Activated CD8-positive, alpha-beta memory T cell treated with anti-CD3 and anti-CD28 coated beads for 24 hours (primary cell): Measurements from ENCODE around the gene SMC1B.
"Not testable (repeated sequence)": the region's sequence is repeated elsewhere in the genome, so short reads cannot be mapped to it uniquely, and the experiment has no call there.

Experiments used
- DNase-seq: peaks from one replicate; pipeline ENCODE4 v3.0.0-alpha.2; 2020

SMC1B gene

GRCh38 chr22:45316796-45317526 is 96.4 kb downstream of the SMC1B start:
- no peak for DNase-seq

GRCh38 chr22:45314786-45315185 is 98.6 kb downstream of the SMC1B start:
- DNase-seq = no peak

DNA sequence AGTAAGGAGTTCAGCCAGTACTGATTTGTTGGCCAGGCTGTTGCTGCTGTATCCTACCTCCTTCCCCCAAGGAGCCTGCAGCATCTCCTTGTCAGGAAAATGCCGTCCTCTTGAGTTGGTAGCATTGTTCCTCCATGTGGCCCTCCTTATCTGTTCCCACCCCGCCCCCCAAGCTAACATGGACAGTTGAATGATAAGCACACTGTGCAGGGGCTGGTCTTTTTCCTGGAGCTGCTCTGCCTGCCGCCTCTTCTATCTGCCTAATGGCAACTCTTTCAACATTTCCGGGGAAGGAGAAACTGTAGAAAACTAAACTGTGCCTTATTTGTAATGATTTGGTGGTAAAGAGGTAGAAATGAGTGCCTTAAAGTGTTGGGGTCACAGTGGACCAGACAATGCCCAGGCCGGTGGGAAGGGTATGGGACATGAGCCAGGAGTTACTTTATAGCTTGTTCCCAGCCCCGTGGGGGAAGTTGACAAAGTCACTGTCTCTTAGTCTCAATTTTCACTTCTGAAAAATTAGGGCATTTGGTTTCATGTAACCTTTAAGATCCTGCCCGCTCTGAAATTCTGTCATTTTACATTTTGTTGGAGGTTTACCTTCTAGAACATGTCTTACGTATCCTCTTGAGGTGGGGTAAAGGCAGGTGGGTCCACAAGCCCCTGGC is 99.2 kb downstream of the SMC1B start:
- DNase-seq = no peak

DNA sequence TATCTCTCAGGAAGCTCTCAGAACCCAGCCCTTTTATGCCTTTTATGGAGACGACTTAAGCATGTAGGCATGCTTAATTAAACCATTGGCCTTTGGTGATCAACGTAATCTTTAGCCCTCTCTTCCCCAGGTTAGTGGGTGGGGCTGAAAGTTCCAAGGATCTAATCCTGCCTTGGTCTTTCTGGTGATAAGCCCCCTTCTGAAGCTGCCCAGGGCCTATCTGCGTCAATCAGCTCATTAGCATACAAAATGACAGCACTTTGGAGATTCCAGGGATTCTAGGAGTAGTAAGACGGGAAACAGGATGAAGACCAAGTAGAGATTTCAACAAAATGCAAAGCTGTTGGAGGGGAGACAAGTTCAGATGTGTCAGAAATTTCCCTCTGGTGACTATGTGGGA is 100.5 kb downstream of the SMC1B start:
- no peak for DNase-seq

- DNase-seq = no peak
These were observed 101.0 kb downstream of the SMC1B start for GRCh38 chr22:45312415-45312814.

DNA sequence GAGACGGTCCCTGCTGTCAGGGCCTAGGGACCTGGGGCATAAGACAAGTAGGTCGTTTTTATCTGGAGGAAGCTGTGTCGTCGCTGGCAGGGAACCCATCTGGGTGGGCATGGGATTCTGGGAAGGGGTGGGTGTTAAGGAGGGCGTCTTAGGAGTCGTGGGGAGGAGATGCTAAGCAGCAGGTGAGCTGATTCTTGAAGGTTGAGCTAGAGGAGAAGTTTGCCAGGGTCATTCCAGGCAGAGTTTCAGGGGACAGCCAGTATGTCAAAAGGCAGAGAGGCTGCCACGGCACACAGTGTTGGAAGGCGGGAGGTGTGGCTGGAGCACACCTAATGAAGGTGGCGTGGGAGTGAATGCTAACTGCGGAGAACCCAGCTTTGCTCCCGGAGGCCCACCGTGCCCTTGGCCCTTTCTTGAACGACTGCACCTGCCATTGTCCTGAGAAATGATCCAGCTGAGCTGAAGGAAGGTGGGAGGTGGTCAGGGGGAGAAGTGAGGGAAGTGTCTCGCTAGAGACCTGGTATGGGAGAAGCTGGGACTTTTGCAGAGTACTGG is 102.3 kb downstream of the SMC1B start:
- no peak for DNase-seq

- DNase-seq = peak; percentile 64
These were observed 102.9 kb downstream of the SMC1B start for GRCh38 chr22:45310331-45310976.

GRCh38 chr22:45309422-45310227 is 103.8 kb downstream of the SMC1B start, which contains the start of gene FAM118A:
TSS of gene FAM118A (plus strand) at chr22:45309934. CDS start at chr22:45322380, 12,446 bp downstream.
- peak; percentile 100 for DNase-seq

DNA sequence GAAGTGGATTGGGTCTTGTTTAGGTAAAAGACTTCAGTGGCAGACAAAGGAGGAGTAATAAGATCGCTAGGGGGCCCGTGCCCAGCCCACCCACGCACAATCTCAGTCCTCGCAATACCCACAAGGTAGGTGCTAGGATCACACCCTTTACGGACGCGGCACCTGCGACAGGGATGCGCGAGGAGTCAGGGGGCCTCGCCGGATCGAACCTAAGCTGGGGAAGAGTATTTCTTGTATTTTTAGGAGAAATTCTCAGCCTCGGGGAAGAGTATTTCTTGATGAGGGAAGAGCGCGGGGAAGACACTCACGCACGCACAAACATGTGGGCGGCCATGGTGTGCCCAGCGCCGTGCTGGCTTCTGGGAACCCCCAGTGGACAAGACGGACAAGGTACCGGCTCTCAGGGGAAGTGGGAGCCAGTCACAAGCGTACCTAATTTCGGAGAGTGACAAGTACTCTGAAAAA is 104.4 kb downstream of the SMC1B start:
- DNase-seq = no peak

- no peak for DNase-seq
These were observed 104.9 kb downstream of the SMC1B start for GRCh38 chr22:45308391-45308956.

GRCh38 chr22:45306139-45306538 is 107.3 kb downstream of the SMC1B start:
- no peak for DNase-seq

DNA sequence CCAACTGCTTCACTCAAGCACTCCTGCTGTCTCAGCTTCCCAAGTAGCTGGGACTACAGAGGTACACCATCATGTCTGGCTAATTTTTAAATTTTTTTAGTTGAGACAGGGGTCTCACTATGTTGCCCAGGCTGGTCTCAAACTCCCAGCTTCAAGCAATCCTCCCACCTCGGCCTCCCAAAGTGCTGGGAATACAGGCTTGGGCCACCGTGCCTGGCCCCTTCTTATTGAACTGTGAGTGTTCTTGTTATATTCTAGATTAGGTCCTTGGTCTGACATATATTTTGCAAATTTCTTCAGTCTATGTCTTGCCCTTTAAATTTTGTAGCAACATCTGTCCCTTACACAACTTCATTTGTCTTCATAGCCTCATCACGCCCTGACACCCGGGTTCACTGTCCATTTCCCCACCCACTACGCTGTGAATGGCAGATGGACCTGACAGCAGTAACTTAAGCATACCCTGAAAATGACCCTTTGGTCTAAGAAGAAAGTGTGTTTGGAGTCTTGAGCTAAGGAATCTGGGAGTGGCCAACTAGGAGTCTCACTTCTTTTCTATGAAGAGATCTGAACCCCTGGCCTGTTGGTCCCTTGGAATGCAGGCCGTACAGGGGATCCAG is 107.8 kb downstream of the SMC1B start:
- DNase-seq = no peak

GRCh38 chr22:45304971-45305370 is 108.4 kb downstream of the SMC1B start:
- no peak for DNase-seq

GRCh38 chr22:45303181-45303580 is 110.2 kb downstream of the SMC1B start:
- no peak for DNase-seq

- no peak for DNase-seq
These were observed 110.6 kb downstream of the SMC1B start for GRCh38 chr22:45302751-45303150.

DNA sequence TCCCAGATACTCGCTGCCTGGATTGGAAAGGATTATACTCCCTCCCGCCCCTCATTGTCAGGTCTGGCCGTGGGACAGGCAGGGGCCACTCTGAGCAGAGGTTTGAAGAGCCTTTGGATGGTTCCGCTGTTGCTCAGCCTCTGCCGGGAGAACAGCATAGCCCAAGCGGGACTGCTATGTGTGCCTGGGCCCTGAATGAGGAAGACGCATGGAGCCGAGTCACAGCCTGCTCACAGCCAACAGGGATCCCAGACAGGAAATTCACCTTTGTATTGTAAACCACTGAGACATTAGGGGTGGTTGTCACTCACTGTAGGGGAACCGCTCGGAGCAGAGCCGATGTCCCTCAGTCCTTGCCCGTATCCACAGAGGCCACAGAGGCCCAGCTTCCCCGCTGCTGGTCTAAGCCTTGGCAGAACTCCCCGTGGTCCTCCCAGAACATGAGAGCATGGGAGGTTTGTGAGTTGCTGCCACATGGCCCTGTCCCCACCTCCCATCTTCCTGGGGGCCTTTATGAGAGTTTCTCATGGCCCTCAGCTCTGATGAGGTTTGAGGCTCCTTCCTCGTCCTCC is 114.4 kb downstream of the SMC1B start:
- no peak for DNase-seq

GRCh38 chr22:45296628-45297297 is 116.6 kb downstream of the SMC1B start:
- DNase-seq = peak; percentile 67

DNA sequence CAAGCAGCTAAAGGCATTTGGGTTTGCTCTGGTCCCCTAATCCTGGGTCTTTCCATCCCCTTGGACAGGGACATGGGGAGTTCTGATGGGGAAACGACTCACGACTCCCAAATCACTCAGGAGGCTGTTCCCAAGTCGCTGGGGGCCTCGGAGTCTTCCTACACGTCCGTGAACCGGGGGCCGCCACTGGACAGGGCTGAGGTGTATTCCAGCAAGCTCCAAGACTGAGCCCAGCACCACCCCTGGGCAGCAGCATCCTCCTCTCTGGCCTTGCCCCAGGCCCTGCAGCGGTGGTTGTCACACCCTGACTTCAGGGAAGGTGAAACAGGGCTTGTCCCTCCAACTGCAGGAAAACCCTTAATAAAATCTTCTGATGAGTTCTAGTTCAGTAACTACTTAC is 117.9 kb downstream of the SMC1B start:
- no peak for DNase-seq

DNA sequence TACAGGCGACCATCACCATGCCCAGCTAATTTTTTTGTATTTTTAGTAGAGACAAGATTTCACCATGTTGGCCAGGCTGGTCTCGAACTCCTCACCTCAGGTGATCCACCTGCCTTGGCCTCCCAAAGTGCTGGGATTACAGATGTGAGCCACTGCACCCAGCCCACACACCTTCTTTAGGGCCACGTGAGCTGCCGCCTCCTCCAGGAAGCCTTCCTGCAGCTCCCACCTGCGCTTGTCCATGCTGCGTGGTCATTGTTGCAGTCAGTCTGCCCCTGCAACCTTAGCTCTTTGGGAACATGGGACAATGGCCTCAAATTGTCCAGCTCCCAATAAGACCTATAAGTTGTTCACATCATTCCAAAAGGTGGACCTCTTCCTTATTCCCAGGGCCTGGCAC is 118.4 kb downstream of the SMC1B start:
- not testable (repeated sequence) for DNase-seq
